ENCODE data around the gene DISP3. TPM values are rescaled to one million over a fixed set of nuclear protein-coding genes. Genes with fewer than 3 reads are reported as not detected.

DISP3 gene
- total and polyA plus RNA-seq, 4 donors: 0.04 to 0.18 (median 0.07) TPM; not detected in 1

DNA sequence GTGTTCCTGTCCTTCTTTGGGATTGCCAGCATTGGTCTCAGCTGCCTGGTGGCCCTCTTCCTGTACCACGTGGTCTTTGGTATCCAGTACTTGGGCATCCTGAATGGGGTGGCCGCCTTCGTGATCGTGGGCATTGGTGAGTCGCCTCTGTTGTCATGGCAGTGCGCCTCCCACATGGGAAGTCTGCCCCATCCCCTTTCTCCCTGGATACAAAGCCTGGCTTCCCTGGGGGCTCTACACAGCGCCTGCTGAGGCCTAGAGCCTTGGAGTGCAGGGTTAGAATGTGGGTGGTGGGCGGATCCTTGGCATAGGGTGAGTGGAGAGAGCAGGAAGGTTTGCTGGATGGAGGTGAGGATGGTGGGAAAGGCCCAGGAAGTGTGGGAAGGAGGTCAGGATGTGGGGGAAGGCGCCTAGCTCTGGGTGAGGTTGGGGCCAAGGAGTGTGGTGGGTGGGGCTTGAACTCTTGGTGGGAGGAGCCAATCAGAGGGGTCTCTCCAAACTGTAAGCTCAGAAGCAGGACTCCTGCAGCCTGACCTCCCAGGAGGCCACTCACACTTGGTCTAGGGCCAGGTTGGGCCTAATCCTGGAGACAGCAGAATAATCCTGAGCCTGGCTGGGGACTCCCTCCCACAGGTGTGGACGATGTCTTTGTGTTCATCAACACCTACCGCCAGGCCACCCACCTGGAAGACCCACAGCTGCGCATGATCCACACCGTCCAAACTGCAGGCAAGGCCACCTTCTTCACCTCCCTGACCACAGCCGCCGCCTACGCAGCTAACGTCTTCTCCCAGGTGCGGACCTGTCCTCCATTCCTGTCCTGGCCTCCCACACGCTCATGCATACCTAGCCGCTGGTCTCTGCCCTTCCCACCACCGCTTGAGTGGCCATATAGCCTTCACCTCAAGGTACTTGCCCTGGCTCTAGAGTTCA lies 36.7 kb downstream of the DISP3 start:
- 93% methylated on average over 21 of the region's 21 CpGs for WGBS, 2 donors
- Histone ChIP-seq H3K36me3 (ENCODE audit: control insufficient read depth in 4 of 4, insufficient read depth in 4 of 4, low read length in 4 of 4) (no peaks in the 10 kb centered on the region), H3K4me1 (ENCODE audit: control insufficient read depth in 5 of 5, insufficient read depth in 5 of 5, low read length in 5 of 5) (no peaks in the 10 kb centered on the region), H3K27me3 (ENCODE audit: control insufficient read depth in 3 of 3, insufficient read depth in 3 of 3, low read length in 2 of 3) (no peaks in the 10 kb centered on the region), H3K9ac (ENCODE audit: insufficient read depth in 1 of 2, low read length in 2 of 2) (no peak overlapping the region), H3K27ac (ENCODE audit: low read depth in 1 of 2, low read length in 1 of 2) (no peak overlapping the region), H3K9me3 (ENCODE audit: control insufficient read depth in 4 of 4, insufficient read depth in 3 of 4, low read length in 3 of 4) (peaks cover 0 to 3% (median 0%) of the 10 kb centered on the region in 4 donors), H3K4me3 (no peak overlapping the region)
- no peak for DNase-seq
- ATAC-seq (ENCODE audit: insufficient read depth, low FRiP score): no peak
- no peak for TF ChIP-seq CTCF (IDR thresholded peaks at IDR 0.05; ENCODE audit: control extremely low read depth, extremely low read depth)

GRCh38 chr1:11516961-11517635 lies 38.1 kb downstream of the DISP3 start:
- Histone ChIP-seq H3K9me3 (ENCODE audit: control insufficient read depth in 4 of 4, insufficient read depth in 3 of 4, low read length in 3 of 4) (no peaks in the 10 kb centered on the region), H3K4me3 (no peak overlapping the region), H3K4me1 (ENCODE audit: control insufficient read depth in 5 of 5, insufficient read depth in 5 of 5, low read length in 5 of 5) (no peaks in the 10 kb centered on the region), H3K9ac (ENCODE audit: insufficient read depth in 1 of 2, low read length in 2 of 2) (no peak overlapping the region), H3K27me3 (ENCODE audit: control insufficient read depth in 3 of 3, insufficient read depth in 3 of 3, low read length in 2 of 3) (no peaks in the 10 kb centered on the region), H3K36me3 (ENCODE audit: control insufficient read depth in 4 of 4, insufficient read depth in 4 of 4, low read length in 4 of 4) (no peaks in the 10 kb centered on the region), H3K27ac (ENCODE audit: low read depth in 1 of 2, low read length in 1 of 2) (no peak overlapping the region)
- no peak for TF ChIP-seq CTCF (IDR thresholded peaks at IDR 0.05; ENCODE audit: control extremely low read depth, extremely low read depth)
- WGBS, 2 donors: 84 to 87% methylated on average over 9 of the region's 9 CpGs
- peak in 1 of 3 donors; percentile 7 for DNase-seq
- no peak for ATAC-seq (ENCODE audit: insufficient read depth, low FRiP score)

- ATAC-seq (ENCODE audit: insufficient read depth, low FRiP score): no peak
- H3K9ac ChIP-seq (ENCODE audit: insufficient read depth in 1 of 2, low read length in 2 of 2): no peak overlapping the region
- H3K36me3 ChIP-seq (ENCODE audit: control insufficient read depth in 4 of 4, insufficient read depth in 4 of 4, low read length in 4 of 4): no peaks in the 10 kb centered on the region
- no peaks in the 10 kb centered on the region for H3K27me3 ChIP-seq (ENCODE audit: control insufficient read depth in 3 of 3, insufficient read depth in 3 of 3, low read length in 2 of 3)
- no peaks in the 10 kb centered on the region for H3K9me3 ChIP-seq (ENCODE audit: control insufficient read depth in 4 of 4, insufficient read depth in 3 of 4, low read length in 3 of 4)
- H3K27ac ChIP-seq (ENCODE audit: low read depth in 1 of 2, low read length in 1 of 2): no peak overlapping the region
- no peak overlapping the region for H3K4me3 ChIP-seq
- DNase-seq: peak in 1 of 3 donors; percentile 3
- no peak for TF ChIP-seq CTCF (IDR thresholded peaks at IDR 0.05; ENCODE audit: control extremely low read depth, extremely low read depth)
- H3K4me1 ChIP-seq (ENCODE audit: control insufficient read depth in 5 of 5, insufficient read depth in 5 of 5, low read length in 5 of 5): no peaks in the 10 kb centered on the region
- WGBS, 2 donors: 85 to 90% methylated on average over 16 of the region's 16 CpGs
Measured at GRCh38 chr1:11518016-11518701, 39.2 kb downstream of the DISP3 start.

Data from lung (tissue), 12 donors.